Measurements from ENCODE around the gene CNKSR1.
"Not testable (repeated sequence)": the region's sequence is repeated elsewhere in the genome, so short reads cannot be mapped to it uniquely, and the experiment has no call there.

The CNKSR1 gene

GRCh38 chr1:26188477-26188876 is 11.2 kb downstream of the CNKSR1 start:
- DNase-seq: no peak

GRCh38 chr1:26189331-26189730 is 12.0 kb downstream of the CNKSR1 start:
- DNase-seq: no peak

GRCh38 chr1:26189751-26190275 is 12.5 kb downstream of the CNKSR1 start:
- no peak for DNase-seq

GRCh38 chr1:26190373-26190987 is 13.2 kb downstream of the CNKSR1 start, which contains the start of gene CATSPER4:
CATSPER4 (plus strand) TSS chr1:26190602; CDS start chr1:26190628, 26 bp downstream.
- no peak for DNase-seq

- DNase-seq: no peak
Observed at GRCh38 chr1:26191739-26192138, 14.4 kb downstream of the CNKSR1 start.

GRCh38 chr1:26195805-26196204 is 18.5 kb downstream of the CNKSR1 start:
- no peak for DNase-seq

- DNase-seq: no peak
Observed at GRCh38 chr1:26197301-26197700, 20.0 kb downstream of the CNKSR1 start.

GRCh38 chr1:26197813-26198212 is 20.5 kb downstream of the CNKSR1 start:
- DNase-seq: no peak

- DNase-seq: no peak
Observed at GRCh38 chr1:26200413-26200812, 23.1 kb downstream of the CNKSR1 start.

- DNase-seq: no peak
Observed at GRCh38 chr1:26203642-26204318, 26.5 kb downstream of the CNKSR1 start.

GRCh38 chr1:26210147-26210870 is 33.0 kb downstream of the CNKSR1 start:
- DNase-seq: no peak

GRCh38 chr1:26212726-26213125 is 35.4 kb downstream of the CNKSR1 start:
- no peak for DNase-seq

GRCh38 chr1:26213335-26213905 is 36.1 kb downstream of the CNKSR1 start:
- DNase-seq: no peak

- DNase-seq: no peak
Observed at GRCh38 chr1:26215246-26215645, 38.0 kb downstream of the CNKSR1 start.

GRCh38 chr1:26218906-26219494 is 41.7 kb downstream of the CNKSR1 start:
- DNase-seq: no peak

- DNase-seq: no peak
Observed at GRCh38 chr1:26220199-26220912, 43.1 kb downstream of the CNKSR1 start.

- DNase-seq: no peak
Observed at GRCh38 chr1:26221094-26221493, 43.8 kb downstream of the CNKSR1 start.

GRCh38 chr1:26224606-26225005 is 47.3 kb downstream of the CNKSR1 start:
- DNase-seq: no peak

- DNase-seq: peak; percentile 39
Observed at GRCh38 chr1:26225033-26225831, 47.9 kb downstream of the CNKSR1 start.

- DNase-seq: not testable (repeated sequence)
Observed at GRCh38 chr1:26230682-26231081, 53.4 kb downstream of the CNKSR1 start.

GRCh38 chr1:26233903-26234643 is 56.8 kb downstream of the CNKSR1 start, which contains the start of gene CEP85:
CEP85 (plus strand) TSS chr1:26234200; CDS start chr1:26239784, 5,584 bp downstream.
- peak; percentile 99 for DNase-seq

All from activated gamma-delta T cell treated with Interleukin-2 at 50 U/mL for 16 hours (primary cell).